GM18526 (cell line): ENCODE measurements around the gene SLC5A2.

Experiments used
- POLR2A ChIP-seq: IDR thresholded peaks from 3 replicates; pipeline ENCODE4 v1.6.1; 2011; ENCODE audit not compliant: insufficient read length; ENCODE audit errors: extremely low read depth

SLC5A2 gene

GRCh38 chr16:31501226-31501965 lies 18.5 kb downstream of the SLC5A2 start:
- TF ChIP-seq POLR2A, result no peak

- no peak for TF ChIP-seq POLR2A
Measured at GRCh38 chr16:31501966-31502348, 19.0 kb downstream of the SLC5A2 start.

DNA sequence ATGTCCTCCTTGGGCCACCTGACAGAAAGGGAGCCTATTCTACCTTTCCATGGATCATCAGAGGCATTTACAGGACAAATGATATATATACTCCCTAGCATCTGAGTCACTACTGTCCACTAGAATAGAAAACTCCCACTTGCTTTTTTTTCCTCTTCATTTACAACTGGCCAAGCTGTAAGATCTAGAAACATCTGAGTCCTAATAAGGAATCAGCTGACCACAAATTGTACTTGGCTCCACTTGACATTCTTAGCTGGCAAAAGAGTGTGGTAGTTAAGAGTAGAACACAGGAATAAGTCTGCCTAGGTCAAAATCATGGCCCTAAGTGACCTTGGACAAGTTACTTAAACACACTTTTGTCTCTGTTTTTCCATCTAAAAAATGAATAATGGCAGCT lies 20.1 kb downstream of the SLC5A2 start:
- TF ChIP-seq POLR2A, result no peak

DNA sequence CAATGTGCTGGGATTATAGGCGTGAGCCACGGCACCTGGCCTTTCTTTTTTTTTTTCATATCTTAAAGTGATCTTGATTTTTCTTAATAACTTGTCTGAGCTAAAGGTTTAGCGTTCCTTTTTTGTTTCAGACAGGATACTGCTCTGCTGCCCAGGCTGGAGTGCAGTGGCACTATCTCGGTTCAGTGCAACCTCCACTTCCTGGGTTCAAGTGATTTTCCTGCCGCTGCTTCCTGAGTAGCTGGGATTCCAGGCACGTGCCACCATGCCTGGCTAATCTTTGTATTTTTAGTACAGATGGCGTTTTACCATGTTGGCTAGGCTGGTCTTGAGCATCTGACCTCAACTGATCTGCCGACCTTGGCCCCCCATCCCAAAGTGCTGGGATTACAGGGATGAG lies 21.2 kb downstream of the SLC5A2 start:
- TF ChIP-seq POLR2A, result no peak

GRCh38 chr16:31505483-31505882 lies 22.6 kb downstream of the SLC5A2 start:
- TF ChIP-seq POLR2A, result no peak

- no peak for TF ChIP-seq POLR2A
Measured at GRCh38 chr16:31507617-31507928, 24.6 kb downstream of the SLC5A2 start.

DNA sequence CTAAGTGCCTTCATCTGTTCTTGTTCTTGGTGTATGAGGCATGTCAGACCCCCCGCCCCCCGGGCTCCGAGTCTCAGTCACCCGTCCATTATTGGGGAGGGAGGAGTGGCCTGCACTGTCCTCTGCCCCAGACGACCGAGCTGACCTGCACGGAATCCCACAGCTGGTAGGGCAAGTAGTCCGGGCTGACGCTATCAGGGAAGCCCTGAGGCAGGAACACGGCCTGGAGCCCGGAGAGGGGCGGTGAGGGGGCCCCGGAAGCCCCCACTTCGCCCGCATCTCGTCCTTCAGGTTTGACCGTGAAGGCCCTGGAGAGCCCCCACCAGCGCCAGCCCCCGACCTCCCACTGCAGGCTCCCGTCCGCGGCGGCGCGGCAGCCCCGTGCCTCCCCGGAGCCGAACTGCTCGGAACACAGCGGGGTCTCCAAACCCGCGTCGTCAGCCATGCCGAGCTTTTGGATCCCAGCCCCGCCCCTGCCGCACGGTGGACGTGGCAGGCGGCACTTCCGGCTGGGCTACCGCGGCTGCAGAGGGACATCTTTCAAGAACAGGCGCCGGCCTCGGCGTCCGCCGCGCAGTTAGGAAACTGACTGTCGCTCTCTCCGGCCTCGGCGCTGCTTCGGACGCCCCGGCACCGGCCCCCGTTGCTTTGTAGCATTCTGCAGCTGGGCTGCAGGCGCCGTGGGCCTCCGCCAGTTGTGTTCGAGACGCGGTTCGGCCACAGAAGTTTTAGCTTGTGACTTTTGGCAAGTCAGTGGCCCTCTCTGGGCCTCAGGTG lies 25.2 kb downstream of the SLC5A2 start, which contains the start of gene RUSF1:
Gene RUSF1 (minus strand): TSS at position 463 of the 777 bp plus-strand sequence. CDS start 18 bp downstream, at position 445.
- peak; percentile 80 for TF ChIP-seq POLR2A

DNA sequence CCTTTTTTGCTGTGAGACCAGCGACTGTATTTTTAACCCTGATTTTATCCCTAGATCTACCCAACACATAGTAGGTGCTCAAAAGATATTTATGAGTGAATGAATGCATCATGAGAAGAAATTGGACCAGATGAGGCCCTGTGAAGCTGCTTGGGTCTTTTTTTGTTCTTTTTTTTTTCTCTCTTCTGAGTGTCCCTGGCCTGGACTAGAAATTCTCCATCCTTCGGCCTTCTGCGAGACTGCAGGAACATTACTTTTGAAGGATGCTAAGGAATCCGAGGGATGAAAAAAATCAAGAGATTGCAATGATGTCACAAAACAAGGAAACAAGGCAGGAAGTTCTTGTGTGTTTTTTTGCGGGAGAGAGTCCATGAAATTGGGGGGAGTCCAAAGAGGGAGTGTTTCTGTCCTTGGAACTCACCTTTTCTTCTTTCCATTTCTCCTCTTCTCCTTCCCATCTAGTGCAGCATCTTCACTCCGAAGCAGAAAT lies 25.8 kb downstream of the SLC5A2 start:
- no peak for TF ChIP-seq POLR2A

DNA sequence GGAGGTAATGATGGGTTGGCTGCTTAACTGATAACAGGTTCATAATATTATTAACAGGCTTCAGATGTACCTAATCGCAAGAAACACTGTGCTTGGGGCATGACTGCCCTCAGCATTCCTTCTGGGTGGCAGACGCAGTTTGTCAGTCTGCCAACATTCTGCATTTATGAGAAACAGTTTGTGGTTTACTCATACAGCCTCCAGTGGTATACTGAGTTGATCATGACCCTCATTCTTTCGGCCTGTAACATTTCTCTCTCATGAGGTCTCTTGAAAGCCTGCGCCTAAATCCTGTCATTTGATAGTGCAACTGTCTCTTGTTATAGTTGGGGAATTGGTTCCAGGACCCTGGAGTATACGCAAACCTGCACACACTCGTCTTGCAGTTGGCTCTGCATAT lies 30.2 kb downstream of the SLC5A2 start:
- TF ChIP-seq POLR2A, result no peak

DNA sequence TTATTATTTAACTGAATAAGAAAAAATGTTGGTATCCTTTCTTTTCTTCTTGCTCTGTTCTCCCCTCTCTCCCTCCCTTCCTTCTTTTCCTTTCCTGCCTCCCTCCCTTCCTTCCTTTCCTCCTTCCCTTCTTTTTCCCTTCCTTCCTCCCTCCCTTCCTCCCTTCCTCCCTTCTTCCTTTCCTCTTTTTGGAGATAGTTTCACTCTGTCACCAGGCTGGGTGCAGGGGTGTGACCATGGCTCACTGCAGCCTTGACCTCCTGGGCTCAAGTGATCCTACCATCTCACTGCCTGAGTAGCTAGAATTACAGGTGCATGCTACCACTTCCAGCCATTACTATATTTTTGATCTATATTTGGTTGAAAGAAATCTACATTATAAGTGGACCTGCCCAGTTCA lies 31.0 kb downstream of the SLC5A2 start:
- no peak for TF ChIP-seq POLR2A

- no peak for TF ChIP-seq POLR2A
Measured at GRCh38 chr16:31517800-31518402, 35.0 kb downstream of the SLC5A2 start.

- TF ChIP-seq POLR2A, result no peak
Measured at GRCh38 chr16:31519759-31520431, 37.0 kb downstream of the SLC5A2 start.

GRCh38 chr16:31521368-31521767 lies 38.4 kb downstream of the SLC5A2 start:
- no peak for TF ChIP-seq POLR2A

GRCh38 chr16:31522071-31522470 lies 39.1 kb downstream of the SLC5A2 start:
- TF ChIP-seq POLR2A, result no peak

- TF ChIP-seq POLR2A, result no peak
Measured at GRCh38 chr16:31525113-31525512, 42.2 kb downstream of the SLC5A2 start.
